PFSK-1 (cell line): ENCODE measurements around the gene NRXN3.

Experiments used
- POLR2AphosphoS5 ChIP-seq: IDR thresholded peaks from 2 replicates; pipeline ENCODE4 v1.6.1; 2012; ENCODE audit warnings: low read depth, mild to moderate bottlenecking, control low read depth, low read length, moderate library complexity
- TF ChIP-seq, protein P1 (sequence below), 2 experiments: IDR thresholded peaks; 2 replicates each; pipeline versions ENCODE4 v1.6.1 to v1.8.0; 2011 to 2012; ENCODE audit warnings: low read depth in 2 of 2, low read length in 2 of 2, control low read depth in 1 of 2, inconsistent platforms in 1 of 2, mild to moderate bottlenecking in 1 of 2, moderate library complexity in 1 of 2; ENCODE audit not compliant: insufficient read depth in 1 of 2

DNA sequence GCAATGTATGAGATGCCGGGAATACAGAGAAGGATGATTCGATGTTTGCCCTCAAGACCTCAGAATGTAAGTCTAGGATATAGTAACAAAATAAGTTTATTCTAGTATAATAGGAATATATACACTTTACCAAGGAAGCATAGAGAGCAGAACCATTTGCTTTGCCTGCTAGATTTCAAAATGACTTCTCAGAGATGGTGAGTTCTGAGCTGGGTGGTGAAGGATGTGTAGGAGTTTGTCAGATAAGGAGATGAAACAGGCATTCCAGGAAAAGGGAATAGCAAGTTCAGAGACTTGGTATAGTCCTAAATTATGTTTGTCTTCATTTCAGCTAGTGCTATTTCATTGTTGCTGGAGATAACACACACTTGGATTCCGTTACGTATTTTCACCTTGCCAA is 1385.3 kb downstream of the NRXN3 start:
- TF ChIP-seq, protein P1, sequence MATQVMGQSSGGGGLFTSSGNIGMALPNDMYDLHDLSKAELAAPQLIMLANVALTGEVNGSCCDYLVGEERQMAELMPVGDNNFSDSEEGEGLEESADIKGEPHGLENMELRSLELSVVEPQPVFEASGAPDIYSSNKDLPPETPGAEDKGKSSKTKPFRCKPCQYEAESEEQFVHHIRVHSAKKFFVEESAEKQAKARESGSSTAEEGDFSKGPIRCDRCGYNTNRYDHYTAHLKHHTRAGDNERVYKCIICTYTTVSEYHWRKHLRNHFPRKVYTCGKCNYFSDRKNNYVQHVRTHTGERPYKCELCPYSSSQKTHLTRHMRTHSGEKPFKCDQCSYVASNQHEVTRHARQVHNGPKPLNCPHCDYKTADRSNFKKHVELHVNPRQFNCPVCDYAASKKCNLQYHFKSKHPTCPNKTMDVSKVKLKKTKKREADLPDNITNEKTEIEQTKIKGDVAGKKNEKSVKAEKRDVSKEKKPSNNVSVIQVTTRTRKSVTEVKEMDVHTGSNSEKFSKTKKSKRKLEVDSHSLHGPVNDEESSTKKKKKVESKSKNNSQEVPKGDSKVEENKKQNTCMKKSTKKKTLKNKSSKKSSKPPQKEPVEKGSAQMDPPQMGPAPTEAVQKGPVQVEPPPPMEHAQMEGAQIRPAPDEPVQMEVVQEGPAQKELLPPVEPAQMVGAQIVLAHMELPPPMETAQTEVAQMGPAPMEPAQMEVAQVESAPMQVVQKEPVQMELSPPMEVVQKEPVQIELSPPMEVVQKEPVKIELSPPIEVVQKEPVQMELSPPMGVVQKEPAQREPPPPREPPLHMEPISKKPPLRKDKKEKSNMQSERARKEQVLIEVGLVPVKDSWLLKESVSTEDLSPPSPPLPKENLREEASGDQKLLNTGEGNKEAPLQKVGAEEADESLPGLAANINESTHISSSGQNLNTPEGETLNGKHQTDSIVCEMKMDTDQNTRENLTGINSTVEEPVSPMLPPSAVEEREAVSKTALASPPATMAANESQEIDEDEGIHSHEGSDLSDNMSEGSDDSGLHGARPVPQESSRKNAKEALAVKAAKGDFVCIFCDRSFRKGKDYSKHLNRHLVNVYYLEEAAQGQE (IDR thresholded peaks at IDR 0.05; ENCODE audit: insufficient read depth in 1 of 2, low read depth in 2 of 2, low read length in 2 of 2) = no peak
- TF ChIP-seq POLR2AphosphoS5 = no peak
